Progenitor cell of endocrine pancreas (in vitro differentiated cells): Measurements from ENCODE around the gene ANKRD6. TPM values are rescaled to one million over a fixed set of nuclear protein-coding genes. Genes with fewer than 3 reads are reported as not detected.

ENCODE experiments used
- DNase-seq: peaks from one replicate; pipeline ENCODE4 v3.0.0; 2021; ENCODE audit warnings: low spot score; ENCODE audit not compliant: unreplicated experiment
- H3K27ac Mint-ChIP-seq: 2 replicates; pipeline ENCODE4 v1.8.0; 2021; ENCODE audit warnings: mild to moderate bottlenecking, moderate library complexity, mixed read lengths
- H3K27me3 Mint-ChIP-seq: 2 replicates; pipeline ENCODE4 v1.8.0; 2021; ENCODE audit warnings: mixed read lengths
- H3K36me3 Mint-ChIP-seq: 2 replicates; pipeline ENCODE4 v1.8.0; 2022; ENCODE audit warnings: mixed read lengths; ENCODE audit not compliant: insufficient read depth
- H3K4me1 Mint-ChIP-seq: 2 replicates; pipeline ENCODE4 v1.8.0; 2021; ENCODE audit warnings: low read depth, mixed read lengths
- H3K4me3 Mint-ChIP-seq: 2 replicates; pipeline ENCODE4 v1.8.0; 2021; ENCODE audit warnings: low read depth, mild to moderate bottlenecking, moderate library complexity, mixed read lengths
- H3K9me3 Mint-ChIP-seq: 2 replicates; pipeline ENCODE4 v1.8.0; 2021; ENCODE audit warnings: low read depth, mixed read lengths
- total RNA-seq: library from RNA; stranded (reverse); gene quantifications from 2 replicates; pipeline ENCODE4 v1.2.1, GENCODE V29; 2021
- TF ChIP-seq, protein P1 (sequence below): fragments of 200-600 bp; sonication (generic); IDR thresholded peaks from one replicate; pipeline ENCODE4 v1.5.0; 2021; ENCODE audit warnings: antibody characterized with exemption, mild to moderate bottlenecking; ENCODE audit not compliant: unreplicated experiment

ANKRD6 gene
- total RNA-seq, 1 donor from 2014 or later = 32.4 TPM

GRCh38 chr6:89468998-89469397, 36.0 kb downstream of the ANKRD6 start:
- TF ChIP-seq, protein P1, sequence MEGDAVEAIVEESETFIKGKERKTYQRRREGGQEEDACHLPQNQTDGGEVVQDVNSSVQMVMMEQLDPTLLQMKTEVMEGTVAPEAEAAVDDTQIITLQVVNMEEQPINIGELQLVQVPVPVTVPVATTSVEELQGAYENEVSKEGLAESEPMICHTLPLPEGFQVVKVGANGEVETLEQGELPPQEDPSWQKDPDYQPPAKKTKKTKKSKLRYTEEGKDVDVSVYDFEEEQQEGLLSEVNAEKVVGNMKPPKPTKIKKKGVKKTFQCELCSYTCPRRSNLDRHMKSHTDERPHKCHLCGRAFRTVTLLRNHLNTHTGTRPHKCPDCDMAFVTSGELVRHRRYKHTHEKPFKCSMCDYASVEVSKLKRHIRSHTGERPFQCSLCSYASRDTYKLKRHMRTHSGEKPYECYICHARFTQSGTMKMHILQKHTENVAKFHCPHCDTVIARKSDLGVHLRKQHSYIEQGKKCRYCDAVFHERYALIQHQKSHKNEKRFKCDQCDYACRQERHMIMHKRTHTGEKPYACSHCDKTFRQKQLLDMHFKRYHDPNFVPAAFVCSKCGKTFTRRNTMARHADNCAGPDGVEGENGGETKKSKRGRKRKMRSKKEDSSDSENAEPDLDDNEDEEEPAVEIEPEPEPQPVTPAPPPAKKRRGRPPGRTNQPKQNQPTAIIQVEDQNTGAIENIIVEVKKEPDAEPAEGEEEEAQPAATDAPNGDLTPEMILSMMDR = no peak
- peaks cover 26% of the 10 kb centered on the region for H3K4me1 Mint-ChIP-seq

DNA sequence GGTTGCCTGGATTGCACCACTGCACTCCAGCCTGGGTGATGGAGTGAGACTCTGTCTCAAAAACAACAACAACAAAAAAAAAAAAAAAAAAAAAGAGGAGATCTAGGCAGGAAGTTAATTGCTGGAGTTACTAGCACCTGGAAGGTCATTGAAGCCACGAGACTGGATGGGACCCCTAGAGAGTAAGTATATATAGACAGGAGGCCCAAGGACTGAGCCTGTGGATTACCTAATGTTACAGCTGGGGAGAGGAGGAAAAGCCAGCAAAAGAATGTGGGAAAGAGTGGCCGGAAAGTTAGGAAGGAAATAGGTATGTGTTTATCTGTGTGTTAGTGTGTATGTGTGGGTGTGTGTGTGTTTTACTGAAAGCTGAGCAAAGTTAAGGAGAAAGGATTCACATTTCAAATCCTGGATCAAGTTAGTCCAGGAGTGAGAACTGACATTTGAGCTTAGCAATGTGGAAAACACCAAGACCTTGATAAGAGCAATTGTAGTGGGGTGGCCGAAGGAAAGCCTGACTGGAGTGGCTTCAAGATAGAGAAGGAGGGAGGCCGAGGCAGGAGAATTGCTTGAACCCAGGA, 38.4 kb downstream of the ANKRD6 start:
- H3K36me3 Mint-ChIP-seq = no peaks in the 10 kb centered on the region
- no peak for DNase-seq
- H3K27me3 Mint-ChIP-seq = no peaks in the 10 kb centered on the region
- TF ChIP-seq, protein P1 = no peak
- no peaks in the 10 kb centered on the region for H3K9me3 Mint-ChIP-seq
- peaks cover 22% of the 10 kb centered on the region for H3K4me1 Mint-ChIP-seq
- H3K4me3 Mint-ChIP-seq = no peak overlapping the region
- peak overlapping the region; percentile 7 for H3K27ac Mint-ChIP-seq

More at GRCh38 chr6:89468998-89469397, 36.0 kb downstream of the ANKRD6 start:
- Mint-ChIP-seq H3K4me3 (no peak overlapping the region), H3K36me3 (no peaks in the 10 kb centered on the region), H3K9me3 (no peaks in the 10 kb centered on the region), H3K27ac (no peak overlapping the region), H3K27me3 (no peaks in the 10 kb centered on the region)
- no peak for DNase-seq

DNA sequence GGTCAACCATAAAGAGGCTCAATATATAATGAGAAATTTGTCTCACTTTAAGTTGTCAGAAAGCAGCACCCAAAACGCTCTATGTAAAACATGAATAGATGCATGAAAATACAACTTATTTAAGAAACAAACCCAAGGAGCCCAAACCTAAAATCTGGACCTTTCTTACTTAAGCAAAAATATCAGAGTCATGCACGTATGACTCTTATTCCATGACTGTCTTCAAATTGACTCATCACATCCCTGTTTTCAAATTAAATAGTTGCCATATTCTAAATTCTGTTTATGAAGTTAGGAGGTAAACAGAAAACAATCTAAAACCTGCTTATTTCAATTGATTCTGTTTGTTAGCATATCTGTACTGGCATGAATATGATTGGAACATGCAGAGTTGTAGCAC, 42.1 kb downstream of the ANKRD6 start:
- no peak for DNase-seq
- Mint-ChIP-seq H3K9me3 (no peaks in the 10 kb centered on the region), H3K27ac (no peak overlapping the region), H3K4me1 (peaks cover 5% of the 10 kb centered on the region), H3K27me3 (no peaks in the 10 kb centered on the region), H3K4me3 (no peak overlapping the region), H3K36me3 (no peaks in the 10 kb centered on the region)
- TF ChIP-seq, protein P1 = no peak

DNA sequence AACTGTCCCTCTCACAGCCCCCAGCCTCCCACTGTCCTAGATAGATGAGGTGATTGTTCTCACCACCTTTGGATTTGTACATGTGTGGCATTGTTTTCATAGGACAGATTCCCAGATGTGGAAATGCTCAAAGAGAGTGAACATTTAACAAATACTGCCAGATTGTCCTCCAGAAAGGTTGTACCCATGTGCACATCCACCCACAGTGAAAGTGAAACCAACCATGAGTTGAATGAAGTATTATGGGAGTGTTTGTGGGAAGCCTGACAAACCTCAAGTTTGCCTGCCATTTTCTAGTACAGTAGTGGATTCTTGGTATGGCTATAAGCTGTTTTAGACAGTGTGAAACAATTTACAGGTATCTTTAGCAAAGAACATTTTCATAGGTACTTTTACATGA, 42.7 kb downstream of the ANKRD6 start:
- Mint-ChIP-seq H3K4me1 (peaks cover 4% of the 10 kb centered on the region), H3K27ac (no peak overlapping the region), H3K27me3 (no peaks in the 10 kb centered on the region), H3K9me3 (no peaks in the 10 kb centered on the region), H3K4me3 (no peak overlapping the region), H3K36me3 (no peaks in the 10 kb centered on the region)
- TF ChIP-seq, protein P1 = no peak
- no peak for DNase-seq

- Mint-ChIP-seq H3K27ac (no peak overlapping the region), H3K36me3 (no peaks in the 10 kb centered on the region), H3K27me3 (no peaks in the 10 kb centered on the region), H3K4me3 (no peak overlapping the region), H3K9me3 (no peaks in the 10 kb centered on the region), H3K4me1 (peaks cover 9% of the 10 kb centered on the region)
- DNase-seq = no peak
- TF ChIP-seq, protein P1 = no peak
These were observed 46.9 kb downstream of the ANKRD6 start for GRCh38 chr6:89479897-89480296.
